ENCODE data around the gene ADAMTS10. TPM values are rescaled to one million over a fixed set of nuclear protein-coding genes. Genes with fewer than 3 reads are reported as not detected.

The ADAMTS10 gene
- total and polyA plus RNA-seq, 2 of the 8 experiments (the other 6 are each of a cell fraction or from before 2014, with no cell fraction given), result 6.9 to 17.4 TPM

DNA sequence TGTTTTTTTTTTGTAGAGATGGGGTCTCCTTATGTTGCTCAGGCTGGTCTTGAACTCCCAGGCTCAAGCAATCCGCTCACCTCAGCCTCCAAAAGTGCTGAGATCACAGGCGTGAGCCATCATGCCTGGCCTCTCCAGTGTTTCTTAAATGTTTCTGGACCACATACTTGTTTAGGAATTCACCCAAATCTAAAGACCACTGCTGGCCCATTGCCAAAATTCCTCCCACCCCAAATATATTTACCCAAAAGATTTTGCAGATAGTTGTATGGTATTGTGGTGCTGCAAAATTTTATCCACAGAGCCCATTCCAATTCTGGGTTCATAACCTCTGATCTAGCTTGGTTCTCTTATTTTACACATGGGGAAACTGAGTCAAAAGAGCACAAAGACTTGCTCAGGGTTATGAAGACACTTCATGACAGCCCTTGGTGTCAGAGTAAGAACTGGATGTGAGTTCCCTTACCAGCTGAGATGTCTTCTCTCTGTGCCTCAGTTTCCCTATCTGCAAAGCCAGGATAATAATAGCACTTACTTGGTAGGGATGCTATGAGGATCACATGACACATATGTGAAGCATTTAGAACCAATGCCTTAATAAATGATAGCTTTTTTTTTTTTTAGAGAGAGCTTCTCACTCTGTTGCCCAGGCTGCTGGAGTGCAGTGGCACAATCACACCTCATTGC is 30.8 kb upstream of the ADAMTS10 start:
- H2BK120ac ChIP-seq (replicated peaks; ENCODE audit: low read depth, low read length), result no peak overlapping the region
- H3K79me1 ChIP-seq (ENCODE audit: low read depth, low read length), result no peaks in the 10 kb centered on the region
- peaks cover 0 to 5% of the 10 kb centered on the region in 2 experiments; a peak in 2 of 4 replicates for H3K9me3 ChIP-seq (ENCODE audit: insufficient read depth in 2 of 2, low read depth in 1 of 2, low read length in 1 of 2)
- CTCF ChIA-PET (ENCODE audit: partially characterized antibody), result interaction anchor here (0.7 to 6.8 kb wide), 13 partner anchors 9 to 368 kb away, joined by 3 to 45 read pairs (median 7); partner anchors contain the start of gene NFILZ
- H3K27me3 ChIP-seq (replicated peaks in 1 of 4; ENCODE audit: control insufficient read depth in 3 of 4, extremely low read depth in 1 of 4, insufficient read depth in 3 of 4, low read length in 3 of 4), result peaks cover 0 to 13% (median 8%) of the 10 kb centered on the region in 4 experiments; a peak in 3 of 7 replicates
- no peak overlapping the region for H3K14ac ChIP-seq (ENCODE audit: insufficient read length)
- DNase-seq (ENCODE audit: low read depth in 1 of 2, low spot score in 2 of 2), result no peak
- no peaks in the 10 kb centered on the region for H3K4me1 ChIP-seq (replicated peaks in 1 of 4; ENCODE audit: control insufficient read depth in 3 of 4, insufficient read depth in 4 of 4, low read length in 3 of 4)
- H3K79me2 ChIP-seq (ENCODE audit: control insufficient read depth in 1 of 2, insufficient read depth in 2 of 2, low read length in 2 of 2), result no peaks in the 10 kb centered on the region
- H3K56ac ChIP-seq (replicated peaks; ENCODE audit: insufficient read length, low read depth, low read length), result no peak overlapping the region
- 75% methylated on average over 2 of the region's 2 CpGs; no CpG with 5 or more reads in 1 of the 2 experiments for WGBS, 2 experiments (ENCODE audit: extremely low coverage in 1 of 2, insufficient coverage in 1 of 2, insufficient read length in 1 of 2, insufficient replicate concordance in 2 of 2, low coverage in 1 of 2, low lambda C conversion rate in 2 of 2, missing lambda C conversion rate in 1 of 2)
- H3K23me2 ChIP-seq (ENCODE audit: low read depth, low read length), result no peaks in the 10 kb centered on the region
- no peak overlapping the region for H3K4me2 ChIP-seq (ENCODE audit: insufficient read depth in 1 of 2, low read depth in 2 of 2, low read length in 2 of 2)
- H3K4me3 ChIP-seq (ENCODE audit: extremely low read depth in 1 of 4, insufficient read depth in 2 of 4, low read depth in 3 of 4, low read length in 4 of 4), result no peak overlapping the region
- no peak overlapping the region for H3K18ac ChIP-seq (ENCODE audit: extremely low read depth, low read length)
- no peak overlapping the region for H3K9ac ChIP-seq (replicated peaks in 1 of 4; ENCODE audit: extremely low read depth in 1 of 4, low read depth in 3 of 4, low read length in 3 of 4)
- no peak overlapping the region for H2AFZ ChIP-seq (ENCODE audit: low read length)
- H2BK15ac ChIP-seq (ENCODE audit: low read length), result no peak overlapping the region
- no peak for FAIRE-seq
- no peak overlapping the region for H4K91ac ChIP-seq (replicated peaks; ENCODE audit: insufficient read length, low read length)
- H2AK5ac ChIP-seq (ENCODE audit: low read depth, low read length), result no peak overlapping the region
- no peak overlapping the region for H2BK5ac ChIP-seq (ENCODE audit: low read depth, low read length)
- TF ChIP-seq NANOG (IDR thresholded peaks at IDR 0.05; ENCODE audit: insufficient read depth, low read depth, low read length, poor library complexity, severe bottlenecking), result no peak
- no peak for TF ChIP-seq EZH2 (IDR thresholded peaks at IDR 0.05; ENCODE audit: low read depth, low read length, severe bottlenecking)
- TF ChIP-seq EGR1 (IDR thresholded peaks at IDR 0.05; ENCODE audit: borderline replicate concordance, low read depth, low read length), result no peak
- no peak for TF ChIP-seq PHF8 (conservative IDR thresholded peaks at IDR 0.05; ENCODE audit: low read depth, low read length)
- TF ChIP-seq FOSL1 (IDR thresholded peaks at IDR 0.05; ENCODE audit: insufficient read depth, low read depth, low read length), result no peak
- TF ChIP-seq TBP (IDR thresholded peaks at IDR 0.05; ENCODE audit: low read depth, low read length), result no peak
- TF ChIP-seq, protein P1, sequence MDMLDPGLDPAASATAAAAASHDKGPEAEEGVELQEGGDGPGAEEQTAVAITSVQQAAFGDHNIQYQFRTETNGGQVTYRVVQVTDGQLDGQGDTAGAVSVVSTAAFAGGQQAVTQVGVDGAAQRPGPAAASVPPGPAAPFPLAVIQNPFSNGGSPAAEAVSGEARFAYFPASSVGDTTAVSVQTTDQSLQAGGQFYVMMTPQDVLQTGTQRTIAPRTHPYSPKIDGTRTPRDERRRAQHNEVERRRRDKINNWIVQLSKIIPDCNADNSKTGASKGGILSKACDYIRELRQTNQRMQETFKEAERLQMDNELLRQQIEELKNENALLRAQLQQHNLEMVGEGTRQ (IDR thresholded peaks at IDR 0.05; ENCODE audit: low read length), result no peak
- TF ChIP-seq RNF2 (IDR thresholded peaks at IDR 0.05; ENCODE audit: borderline replicate concordance, low read depth, low read length, missing control alignments, poor library complexity, severe bottlenecking), result no peak
- no peak for TF ChIP-seq SAP30 (IDR thresholded peaks at IDR 0.05; ENCODE audit: insufficient read depth, insufficient replicate concordance, low read length)
- peaks cover 0 to 1% of the 10 kb centered on the region in 2 experiments for H4K20me1 ChIP-seq (replicated peaks in 1 of 2; ENCODE audit: control insufficient read depth in 1 of 2, insufficient read depth in 2 of 2, low read length in 2 of 2)
- H2BK12ac ChIP-seq (ENCODE audit: low read depth, low read length), result no peak overlapping the region
- H3K27ac ChIP-seq (ENCODE audit: low read depth, low read length), result no peak overlapping the region
- no peaks in the 10 kb centered on the region for H3K36me3 ChIP-seq (ENCODE audit: control insufficient read depth in 2 of 4, insufficient read depth in 4 of 4, low read length in 3 of 4)
- no peak overlapping the region for H4K5ac ChIP-seq (ENCODE audit: insufficient read length, low read depth, low read length)
- H3K23ac ChIP-seq (ENCODE audit: insufficient read length), result no peak overlapping the region
- POLR2A ChIA-PET (ENCODE audit: partially characterized antibody), result interaction anchor here (0.8 to 1.9 kb wide), 2 partner anchors 29 to 33 kb away, joined by 4 to 9 read pairs; no protein-coding TSS in a partner anchor
- no peak overlapping the region for H4K8ac ChIP-seq (ENCODE audit: extremely low read depth, insufficient read depth, low read length)
- no peak overlapping the region for H3K4ac ChIP-seq (replicated peaks; ENCODE audit: insufficient read length, low read depth, low read length)
- H2BK20ac ChIP-seq (ENCODE audit: low read length), result no peak overlapping the region
